Right ventricle myocardium inferior (tissue), 1 donor: ENCODE results near the gene ZFYVE27. TPM values are rescaled to one million over a fixed set of nuclear protein-coding genes. Genes with fewer than 3 reads are reported as not detected.
"Not testable (repeated sequence)": the region's sequence is repeated elsewhere in the genome, so short reads cannot be mapped to it uniquely, and the experiment has no call there.

ENCODE experiments used
- ATAC-seq: fragments of 200-7000 bp; cut with Tn5 transposase; one replicate; pipeline ENCODE4 v1.9.1; 2020; ENCODE audit warnings: mild to moderate bottlenecking, moderate library complexity
- DNase-seq: peaks from one replicate; pipeline ENCODE4 v3.0.0; 2021; ENCODE audit errors: missing footprints
- intact Hi-C: fragments of 100-400 bp; cut with DNase I; formaldehyde crosslinking; loops from one replicate; pipeline ENCODE4 v1.11.0; 2022
- long read RNA-seq: library from polyadenylated mRNA; unstranded; transcript quantifications from one replicate; pipeline ENCODE4 v2.0.0, GENCODE V29; 2021
- total RNA-seq: library from RNA; stranded (reverse); fragmentation: NEBNext Ultra II Directional; extraction: Animal tissue kit (Norgen Biotek cat#: 25700); gene quantifications from one replicate; pipeline ENCODE4 v1.2.1, GENCODE V29; 2021
- donor health status: DM: no; HTN: yes; CAD: no; lungs with severe emphysema.

ZFYVE27 gene, protein sequence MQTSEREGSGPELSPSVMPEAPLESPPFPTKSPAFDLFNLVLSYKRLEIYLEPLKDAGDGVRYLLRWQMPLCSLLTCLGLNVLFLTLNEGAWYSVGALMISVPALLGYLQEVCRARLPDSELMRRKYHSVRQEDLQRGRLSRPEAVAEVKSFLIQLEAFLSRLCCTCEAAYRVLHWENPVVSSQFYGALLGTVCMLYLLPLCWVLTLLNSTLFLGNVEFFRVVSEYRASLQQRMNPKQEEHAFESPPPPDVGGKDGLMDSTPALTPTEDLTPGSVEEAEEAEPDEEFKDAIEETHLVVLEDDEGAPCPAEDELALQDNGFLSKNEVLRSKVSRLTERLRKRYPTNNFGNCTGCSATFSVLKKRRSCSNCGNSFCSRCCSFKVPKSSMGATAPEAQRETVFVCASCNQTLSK
- 11.7 TPM for total RNA-seq
- long read RNA-seq, partial matches to known transcripts: 2 of 20 reads
- long read RNA-seq, other reads (novel, unspliced or antisense): 17 of 20 reads

DNA sequence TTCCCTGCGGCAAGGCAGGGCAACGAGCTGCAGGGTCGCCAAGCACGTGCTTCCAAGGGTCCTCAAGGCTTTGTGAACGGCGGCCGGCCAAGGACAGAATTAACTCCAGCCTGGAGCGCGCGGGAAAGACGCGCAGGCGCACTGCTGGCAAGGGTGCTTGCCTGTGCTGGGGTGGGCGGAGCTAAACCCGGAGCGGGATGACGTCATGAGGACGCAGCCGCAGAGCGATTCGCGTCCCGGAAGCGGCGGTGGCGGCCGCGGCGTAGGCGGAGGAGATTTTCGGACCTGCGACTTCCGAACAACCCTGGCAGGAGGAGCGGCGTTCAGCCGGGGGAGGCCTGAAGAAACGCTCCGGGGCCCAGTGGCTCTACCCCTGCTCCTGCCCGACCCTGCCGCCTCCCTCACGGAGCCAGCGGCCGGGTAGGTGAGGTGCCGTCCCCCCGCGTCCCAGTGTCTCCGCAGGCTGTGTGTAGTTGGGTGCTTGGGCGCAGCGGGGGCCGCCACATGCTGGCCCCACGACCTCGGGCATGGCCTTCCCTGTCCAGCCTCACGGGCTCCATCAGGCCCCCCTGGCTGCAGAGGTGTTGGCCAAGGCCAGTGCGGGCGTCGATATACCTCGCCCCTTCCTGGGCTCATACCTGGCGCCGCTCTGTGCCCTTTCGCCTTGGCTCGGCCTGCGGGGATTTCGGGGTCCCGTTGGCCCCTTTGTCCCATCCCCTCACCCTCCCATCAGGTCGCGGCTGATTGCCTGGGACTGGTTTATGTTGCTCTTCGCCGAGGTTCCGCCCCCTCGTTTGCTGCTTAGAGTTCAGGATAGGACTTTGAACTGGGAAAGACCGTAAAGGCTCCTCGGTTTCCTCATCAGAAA, at the start of gene ZFYVE27:
Gene ZFYVE27 (plus strand): TSS at position 227 of the 868 bp plus-strand sequence. CDS start 1,350 bp downstream, outside the sequence.
- intact Hi-C loops: no loop called here
- ATAC-seq (peak; percentile 97), DNase-seq (peak; percentile 98)

DNA sequence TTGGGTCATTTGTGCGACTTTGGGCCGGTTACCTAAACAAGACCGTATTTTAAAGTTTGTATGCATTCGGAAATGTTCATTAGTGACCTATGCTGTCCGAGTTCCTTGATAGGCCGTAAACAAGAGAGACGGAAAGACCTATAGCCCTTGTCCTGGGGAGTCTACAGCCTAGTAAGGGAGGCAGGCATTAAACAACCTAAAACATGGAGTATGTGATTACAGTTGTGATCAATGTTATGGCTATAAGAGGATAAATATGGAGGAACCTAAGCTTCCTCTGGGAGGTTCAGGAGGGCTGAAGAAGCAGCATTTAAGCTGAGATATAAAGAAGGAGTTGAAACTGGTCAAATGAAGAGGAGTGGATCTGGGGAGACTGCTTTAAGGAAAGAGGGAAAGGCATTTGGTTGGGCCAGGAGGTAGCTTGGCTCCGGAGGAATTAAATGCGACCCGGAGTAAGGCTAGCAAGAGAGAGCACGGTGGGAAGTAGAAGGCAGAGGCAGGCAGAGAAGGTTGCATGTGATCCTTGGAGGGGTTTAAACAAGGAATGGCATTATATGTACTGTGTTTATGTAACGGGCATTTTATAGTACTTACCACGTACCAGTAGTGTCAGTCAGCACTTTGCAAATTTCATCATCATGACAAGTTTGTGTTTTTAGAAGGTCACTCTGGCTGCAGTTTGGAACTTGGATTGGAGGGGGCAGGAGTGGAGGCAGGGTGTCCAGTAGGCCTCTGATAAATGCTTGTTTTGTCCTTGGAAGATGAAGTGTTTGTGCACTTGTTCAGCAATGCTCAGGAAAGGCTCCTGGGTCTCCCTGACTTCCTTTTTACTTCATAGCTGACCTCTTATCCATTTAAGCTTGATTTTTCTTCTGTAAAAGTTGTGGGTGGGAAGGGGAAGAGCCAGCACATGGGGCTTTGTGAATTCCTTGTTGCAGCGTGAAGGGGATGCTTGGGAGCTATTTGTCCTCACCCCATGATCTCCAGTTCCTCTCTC, 48.8 kb upstream of the ZFYVE27 start:
- intact Hi-C loops: no loop called here
- no peak for DNase-seq
- ATAC-seq: no peak

DNA sequence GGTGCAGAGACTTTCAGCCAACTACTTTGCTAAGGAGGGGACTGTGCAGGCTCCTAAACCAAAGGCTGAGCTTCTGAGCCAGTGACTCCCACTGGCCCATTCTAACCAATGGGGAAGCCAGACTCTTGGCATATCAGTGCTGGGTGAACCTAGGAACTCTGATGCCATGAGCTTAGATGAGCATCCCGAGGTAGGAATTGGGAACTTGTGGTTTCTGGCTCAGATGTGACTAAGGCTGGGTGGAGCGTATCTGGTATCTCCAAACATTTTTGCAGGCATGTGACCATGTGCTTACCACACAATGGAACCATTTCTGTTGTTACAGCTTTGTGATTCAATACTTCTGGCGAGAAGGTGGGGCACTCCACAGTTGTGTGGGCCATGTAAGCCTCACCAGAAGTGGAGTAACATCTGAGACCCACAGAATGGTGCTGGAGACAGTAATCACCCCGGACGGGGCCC, 47.3 kb upstream of the ZFYVE27 start:
- DNase-seq (no peak), ATAC-seq (no peak)
- intact Hi-C loops: no loop called here

DNA sequence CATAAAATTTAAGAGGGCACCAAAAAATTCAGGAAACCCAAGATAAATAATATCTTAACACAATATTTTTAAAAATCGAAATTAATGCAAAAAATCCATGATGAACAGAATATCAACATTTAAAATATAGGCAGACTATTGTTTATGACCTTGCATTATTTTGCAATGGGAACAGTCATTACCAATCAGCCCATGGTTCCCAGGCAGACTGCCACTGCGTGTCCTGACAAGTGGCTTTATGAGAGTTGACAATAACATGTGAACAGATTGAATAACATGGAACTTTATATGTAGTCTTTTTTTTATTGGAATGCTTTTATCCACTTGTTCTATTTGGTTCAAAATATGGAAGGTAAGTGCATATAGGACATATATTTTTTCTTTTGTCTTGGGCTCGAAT, 46.8 kb upstream of the ZFYVE27 start:
- intact Hi-C loops: no loop called here
- ATAC-seq (no peak), DNase-seq (no peak)

DNA sequence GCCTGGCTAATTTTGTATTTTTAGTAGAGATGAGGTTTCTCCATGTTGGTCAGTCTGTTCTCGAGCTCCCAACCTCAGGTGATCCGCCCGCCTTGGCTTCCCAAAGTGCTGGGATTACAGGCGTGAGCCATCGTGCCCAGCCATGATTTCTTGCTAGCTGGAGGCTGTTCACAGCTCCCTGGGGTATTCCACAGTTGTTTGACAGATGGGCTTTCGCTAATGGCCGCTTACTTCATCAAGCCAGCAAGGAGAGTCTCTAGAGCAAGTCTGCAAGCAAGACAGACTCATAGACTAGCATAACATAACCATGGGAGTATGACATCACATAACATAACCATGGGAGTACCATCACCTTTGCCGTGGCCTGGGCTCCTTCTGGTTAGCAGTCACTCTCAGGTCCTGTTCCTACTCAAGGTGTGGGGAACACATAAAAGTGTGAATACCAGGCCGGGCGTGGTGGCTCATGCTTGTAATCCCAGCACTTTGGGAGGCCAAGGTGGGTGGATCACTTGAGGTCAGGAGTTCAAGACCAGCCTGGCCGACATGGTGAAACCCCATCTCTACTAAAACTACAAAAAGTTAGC, 38.8 kb upstream of the ZFYVE27 start:
- not testable (repeated sequence) for ATAC-seq, DNase-seq
- intact Hi-C loops: loop anchor here (5.0 kb wide), 1 partner anchor 1296 kb away; no protein-coding TSS in a partner anchor

DNA sequence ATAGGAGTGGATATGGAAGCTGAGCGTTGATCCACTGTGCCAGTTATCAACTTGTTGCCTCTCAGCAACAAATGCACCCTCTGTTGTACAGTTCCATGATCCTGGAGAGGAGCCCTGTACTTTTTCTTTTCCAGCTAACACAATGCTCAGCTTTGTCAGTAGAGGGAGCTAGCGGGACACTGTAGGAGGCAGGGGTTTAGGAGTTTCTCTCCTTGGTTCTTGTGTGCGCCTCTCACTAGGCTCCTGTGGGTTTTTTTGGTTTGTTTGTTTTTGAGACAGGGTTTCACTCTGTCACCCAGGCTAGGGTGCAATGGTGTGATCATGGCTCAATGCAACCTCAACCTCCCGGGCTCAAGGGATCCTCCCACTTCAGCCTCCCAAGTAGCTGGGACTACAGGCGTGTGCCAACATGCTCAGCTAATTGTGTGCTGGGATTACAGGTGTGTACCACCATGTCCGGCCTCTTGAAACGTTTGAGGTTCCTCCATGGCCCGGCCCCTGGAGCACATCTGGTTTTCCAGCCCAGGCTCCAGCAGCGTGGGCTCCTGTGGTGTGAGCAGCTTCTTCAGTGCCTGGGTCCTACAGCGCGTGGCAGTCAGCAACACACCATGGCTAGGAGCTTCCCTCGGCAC, 35.4 kb upstream of the ZFYVE27 start:
- ATAC-seq (peak; percentile 72), DNase-seq (no peak)
- intact Hi-C loops: loop anchor here (2.0 kb wide), 1 partner anchor 29 kb away; no protein-coding TSS in a partner anchor

DNA sequence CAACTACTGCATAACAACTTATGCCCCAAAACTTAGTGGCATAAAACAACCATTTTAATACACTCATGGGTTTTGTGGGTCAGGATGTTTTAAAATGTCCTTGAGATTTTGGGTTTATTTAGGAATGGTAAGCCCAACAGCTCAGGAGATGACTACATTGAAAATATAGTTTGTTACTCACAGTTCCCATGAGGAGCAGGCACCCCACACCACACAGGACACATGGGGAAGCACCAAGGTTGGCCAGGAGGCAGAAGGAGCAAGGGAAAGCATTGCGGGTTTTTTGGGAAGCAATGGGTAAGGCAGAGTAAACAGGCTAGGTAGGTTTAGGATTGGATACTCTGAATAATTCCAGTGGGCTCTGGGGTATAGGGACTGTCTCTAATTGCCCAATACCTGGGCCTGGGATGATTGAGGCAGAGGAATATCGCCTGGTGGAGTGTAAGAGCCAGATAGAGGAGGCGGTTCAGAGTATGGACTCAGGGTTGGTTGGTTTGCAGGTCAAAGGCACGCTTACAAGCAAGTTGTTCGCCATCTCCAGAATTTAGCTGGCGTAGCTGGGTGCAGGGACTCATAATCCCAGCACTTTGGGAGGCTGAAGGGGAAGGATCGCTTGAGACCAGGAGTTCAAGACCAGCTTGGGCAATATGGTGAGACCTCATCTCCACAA, 33.4 kb upstream of the ZFYVE27 start:
- no peak for DNase-seq
- intact Hi-C loops: no loop called here
- no peak for ATAC-seq

DNA sequence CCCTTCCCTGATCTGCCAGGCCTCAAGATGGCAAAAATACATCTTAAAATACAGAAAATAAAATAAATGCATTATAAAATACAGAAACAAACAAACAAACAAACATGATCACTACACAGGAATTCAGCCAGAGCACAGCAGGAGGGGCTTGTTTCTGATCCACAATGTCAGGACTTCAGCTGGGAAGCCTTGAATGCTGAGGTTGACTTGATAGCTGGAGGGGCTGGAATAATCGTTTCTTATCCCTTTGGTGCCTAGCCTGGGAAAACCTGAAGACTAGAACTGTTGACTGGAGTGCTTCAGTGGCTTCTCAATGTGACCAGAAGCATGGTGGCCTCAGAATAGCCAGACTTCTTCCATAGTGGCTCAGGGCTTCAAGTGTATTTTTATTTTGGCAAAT, 32.6 kb upstream of the ZFYVE27 start:
- intact Hi-C loops: no loop called here
- no peak for ATAC-seq
- no peak for DNase-seq

DNA sequence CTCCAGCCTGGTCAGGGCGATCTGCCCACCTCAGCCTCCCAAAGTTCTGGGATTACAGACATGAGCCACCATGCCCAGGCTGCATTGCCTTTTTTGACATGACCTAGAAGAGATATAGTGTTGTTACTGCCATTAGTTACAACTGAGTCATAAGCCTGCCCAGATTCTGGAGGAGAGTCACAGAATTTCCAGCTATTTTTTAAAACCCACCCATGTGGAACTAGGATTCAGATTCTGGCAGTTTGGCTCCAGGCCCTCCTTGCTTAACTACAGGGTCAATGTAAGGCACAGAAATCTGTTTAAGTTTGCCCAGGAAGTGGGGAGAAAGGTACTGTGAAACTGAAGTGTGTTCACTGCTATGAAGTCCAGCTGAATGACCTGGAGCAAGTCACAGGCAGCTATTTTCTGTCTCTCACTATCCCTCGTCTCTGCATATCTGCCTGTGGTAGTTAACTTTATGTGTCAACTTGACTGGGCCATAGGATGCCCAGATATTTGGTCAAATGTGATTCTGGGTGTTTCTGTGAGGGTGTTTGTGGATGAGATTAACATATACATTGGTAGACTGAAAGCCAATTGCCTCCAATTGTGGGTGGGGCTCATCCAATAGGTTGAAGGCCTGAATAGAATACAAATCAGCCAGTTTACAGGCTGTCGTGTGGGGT, 31.8 kb upstream of the ZFYVE27 start:
- ATAC-seq (no peak), DNase-seq (no peak)
- intact Hi-C loops: no loop called here

DNA sequence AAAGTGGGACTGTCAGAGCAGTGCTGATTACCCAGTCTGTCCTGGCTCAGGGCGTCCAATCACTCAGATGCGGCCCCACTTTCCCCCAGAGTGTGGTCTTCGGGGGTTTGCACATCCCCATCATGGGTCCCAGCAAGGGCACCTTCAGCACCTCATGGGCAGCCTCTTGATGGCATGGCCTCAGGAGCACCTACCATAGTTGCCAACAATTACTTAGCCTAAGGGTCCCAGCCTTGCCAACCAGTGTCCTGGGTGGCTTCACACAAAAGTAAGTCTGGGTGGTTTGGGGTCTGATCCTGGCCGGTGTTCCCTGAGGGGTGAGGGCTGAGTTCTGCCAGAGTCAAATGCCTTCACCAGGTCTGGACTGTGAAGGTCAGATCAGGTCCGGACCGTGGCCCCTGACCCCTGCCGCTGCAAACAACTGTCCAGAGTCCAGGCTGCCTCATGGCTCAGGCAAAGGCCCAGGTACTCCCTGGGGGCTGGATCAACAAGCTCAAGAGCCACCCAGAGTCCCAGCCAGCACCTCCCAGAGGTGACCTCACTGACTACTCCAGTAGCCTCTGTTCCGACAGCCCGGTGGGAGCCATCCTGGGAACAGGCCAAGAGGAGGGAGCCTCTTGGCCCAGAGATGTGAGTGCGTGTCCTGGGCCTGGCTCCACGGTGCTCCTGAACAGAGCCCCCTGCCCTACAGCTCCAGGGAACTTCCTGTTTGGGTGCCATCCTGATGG, 29.6 kb upstream of the ZFYVE27 start:
- intact Hi-C loops: no loop called here
- peak; percentile 14 for ATAC-seq

DNA sequence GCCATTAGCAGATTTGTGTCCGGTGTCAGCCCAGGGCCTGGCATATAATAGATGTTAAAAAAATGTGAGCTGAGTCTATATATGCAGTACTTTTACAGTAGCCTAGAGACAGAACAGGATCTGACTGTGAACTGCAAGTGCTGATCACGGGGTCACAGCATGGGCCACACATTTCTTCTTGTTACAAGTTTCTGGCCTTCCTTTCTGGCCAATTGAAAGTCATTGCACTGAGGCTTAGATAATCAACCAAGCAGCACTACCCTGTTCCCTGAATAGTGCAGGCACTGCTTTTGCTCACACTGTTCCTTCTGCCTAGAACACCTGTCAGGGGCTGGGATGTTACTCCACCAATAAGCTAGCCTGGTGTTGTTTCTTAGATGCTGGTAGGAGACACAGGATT, 28.8 kb upstream of the ZFYVE27 start:
- ATAC-seq (no peak), DNase-seq (no peak)
- intact Hi-C loops: no loop called here

More for the DNA sequence above, 29.6 kb upstream of the ZFYVE27 start:
- DNase-seq: no peak

DNA sequence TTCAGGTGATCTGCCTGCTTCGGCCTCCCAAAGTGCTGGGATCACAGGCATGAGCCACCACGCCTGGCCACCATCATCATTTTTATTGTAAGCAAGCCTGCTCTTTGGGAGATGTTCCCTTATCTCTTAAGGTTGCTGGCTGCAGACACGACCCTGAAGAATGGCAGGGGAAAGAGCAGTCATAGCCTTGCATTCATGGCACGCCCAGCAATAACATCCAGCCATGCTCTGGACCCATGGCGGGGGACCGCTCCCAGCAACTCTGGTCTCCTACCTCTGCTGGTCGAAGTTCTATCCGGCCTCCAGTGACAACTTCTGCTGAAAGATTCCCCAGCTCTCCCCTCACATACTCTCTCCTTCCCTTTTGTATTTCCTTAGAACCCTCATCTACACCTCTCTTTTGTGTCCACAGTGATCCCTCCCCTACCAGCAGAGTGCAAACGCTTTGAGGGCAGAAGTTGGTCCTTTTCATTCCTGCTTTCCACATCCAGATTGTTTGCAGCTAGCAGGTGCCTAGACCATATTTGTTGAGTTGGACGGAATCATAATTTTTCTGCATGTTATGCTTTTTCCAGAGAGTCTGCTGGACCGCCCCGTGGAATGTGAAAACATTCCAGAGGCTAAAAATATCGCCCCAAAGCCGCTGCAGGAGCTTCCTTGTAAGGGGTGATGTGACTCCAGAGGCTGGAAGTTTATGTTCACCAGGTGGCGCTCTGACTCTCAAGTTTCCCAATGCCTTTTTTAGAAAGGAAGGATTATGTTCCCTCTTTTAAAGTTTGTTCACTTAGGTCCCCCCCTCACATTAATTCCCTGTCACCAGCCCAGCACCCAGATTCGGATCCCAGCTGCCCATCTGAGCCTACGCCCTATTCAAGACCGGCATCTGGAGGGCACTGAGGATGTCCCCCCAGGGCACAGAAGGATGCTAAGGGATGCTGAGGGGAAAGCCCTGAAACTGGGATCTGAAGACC, 27.7 kb upstream of the ZFYVE27 start:
- ATAC-seq: no peak
- intact Hi-C loops: loop anchor here (1.0 kb wide), 1 partner anchor 22 kb away; no protein-coding TSS in a partner anchor

DNA sequence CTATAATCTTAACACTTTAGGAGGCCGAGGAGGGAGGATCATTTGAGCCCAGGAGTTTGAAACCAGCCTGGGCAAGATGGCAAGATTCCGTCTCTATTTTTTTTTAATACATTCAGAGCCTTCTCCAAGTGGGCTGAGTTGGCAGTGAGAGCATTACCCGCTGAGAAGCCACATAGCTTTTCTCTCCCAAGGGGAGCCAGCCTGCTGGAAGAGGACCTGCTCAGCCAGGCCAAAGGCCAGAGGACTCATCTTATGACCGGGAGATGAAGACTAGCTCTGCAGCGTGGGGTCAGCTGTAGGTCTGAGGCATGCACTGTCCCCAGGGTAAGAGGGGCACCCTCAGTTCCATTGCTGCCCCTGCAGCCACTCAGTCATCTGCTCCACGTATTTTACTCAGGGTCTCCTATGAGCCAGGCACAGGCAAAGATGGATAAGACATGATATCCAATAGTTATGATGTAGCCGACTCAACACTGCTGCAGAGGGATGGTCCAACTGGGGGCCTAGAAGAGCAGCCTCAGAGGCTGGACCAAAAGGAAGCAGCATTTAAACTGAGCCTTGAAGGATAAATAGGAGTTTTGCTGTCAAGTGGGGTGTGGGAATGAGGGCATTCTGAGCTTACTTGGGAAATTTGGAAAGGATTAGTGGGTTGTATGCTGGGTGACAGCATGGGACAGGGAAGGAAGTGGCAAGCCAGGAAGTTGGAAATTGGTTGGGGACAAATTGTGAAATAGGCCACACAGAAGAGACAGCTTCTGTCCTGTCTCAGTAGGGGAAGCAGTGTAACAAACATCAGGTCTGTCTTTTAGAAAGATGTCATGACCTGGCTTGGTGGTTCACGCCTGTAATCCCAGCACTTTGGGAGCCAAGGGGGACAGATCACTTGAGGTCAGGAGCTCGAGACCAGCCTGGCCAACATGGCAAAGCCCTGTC, 25.0 kb upstream of the ZFYVE27 start:
- intact Hi-C loops: no loop called here
- DNase-seq (no peak), ATAC-seq (no peak)

More for the DNA sequence above, 27.7 kb upstream of the ZFYVE27 start:
- no peak for DNase-seq
